GM18526 (cell line): ENCODE results near the gene UBXN6.
A peak's percentile ranks its signal among the peaks of the same experiment; 100 is the strongest.

Experiments used
- POLR2A ChIP-seq: IDR thresholded peaks from 3 replicates; pipeline ENCODE4 v1.6.1; 2011; ENCODE audit not compliant: insufficient read length; ENCODE audit errors: extremely low read depth

Gene UBXN6

DNA sequence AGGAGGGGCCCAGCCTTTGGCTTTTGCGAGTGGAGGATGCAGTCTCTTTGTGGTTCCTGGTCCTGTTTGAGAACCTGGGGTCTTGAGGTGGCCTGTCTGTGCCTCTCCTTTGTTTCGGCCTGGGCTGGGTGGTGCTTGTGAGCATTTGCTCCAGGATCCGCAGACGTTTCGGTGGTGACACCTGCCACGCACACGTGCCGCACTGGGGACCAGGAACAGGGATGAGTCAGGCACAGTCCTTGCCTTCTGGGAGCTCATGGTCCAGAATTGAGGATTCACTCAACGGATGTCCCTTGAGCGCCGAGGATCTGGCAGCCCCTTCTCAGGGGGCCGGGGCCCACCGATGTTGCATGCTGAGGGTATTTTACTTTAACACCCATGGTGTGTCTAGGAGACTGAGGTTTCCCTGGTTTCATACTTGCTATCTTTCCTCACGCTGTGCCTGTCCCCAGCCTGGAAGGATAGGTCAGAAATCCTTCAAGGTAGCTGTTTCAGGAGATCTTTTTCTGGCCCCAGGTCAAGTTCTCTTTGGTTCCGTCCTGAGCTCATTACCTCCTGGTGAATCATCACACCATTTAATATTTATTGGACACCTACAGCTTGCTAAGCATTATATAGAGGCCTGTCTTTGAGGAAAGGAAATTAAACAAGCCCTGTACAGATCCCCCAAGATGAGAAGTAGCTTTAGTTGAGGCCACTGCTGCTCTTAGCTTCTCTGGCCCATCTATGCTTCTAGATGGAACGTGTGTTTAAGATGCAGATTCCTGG lies 19.6 kb upstream of the UBXN6 start:
- TF ChIP-seq POLR2A: no peak

GRCh38 chr19:4474514-4475022 lies 17.0 kb upstream of the UBXN6 start:
- no peak for TF ChIP-seq POLR2A

GRCh38 chr19:4473763-4474513 lies 16.3 kb upstream of the UBXN6 start:
- TF ChIP-seq POLR2A: no peak

- no peak for TF ChIP-seq POLR2A
These were observed 15.6 kb upstream of the UBXN6 start for GRCh38 chr19:4473011-4473762.

- peak; percentile 29 for TF ChIP-seq POLR2A
These were observed 14.8 kb upstream of the UBXN6 start, which contains the start of gene HDGFL2 for GRCh38 chr19:4472174-4472974. Gene HDGFL2 (plus strand): TSS chr19:4472297. CDS start chr19:4472351, 54 bp downstream.

DNA sequence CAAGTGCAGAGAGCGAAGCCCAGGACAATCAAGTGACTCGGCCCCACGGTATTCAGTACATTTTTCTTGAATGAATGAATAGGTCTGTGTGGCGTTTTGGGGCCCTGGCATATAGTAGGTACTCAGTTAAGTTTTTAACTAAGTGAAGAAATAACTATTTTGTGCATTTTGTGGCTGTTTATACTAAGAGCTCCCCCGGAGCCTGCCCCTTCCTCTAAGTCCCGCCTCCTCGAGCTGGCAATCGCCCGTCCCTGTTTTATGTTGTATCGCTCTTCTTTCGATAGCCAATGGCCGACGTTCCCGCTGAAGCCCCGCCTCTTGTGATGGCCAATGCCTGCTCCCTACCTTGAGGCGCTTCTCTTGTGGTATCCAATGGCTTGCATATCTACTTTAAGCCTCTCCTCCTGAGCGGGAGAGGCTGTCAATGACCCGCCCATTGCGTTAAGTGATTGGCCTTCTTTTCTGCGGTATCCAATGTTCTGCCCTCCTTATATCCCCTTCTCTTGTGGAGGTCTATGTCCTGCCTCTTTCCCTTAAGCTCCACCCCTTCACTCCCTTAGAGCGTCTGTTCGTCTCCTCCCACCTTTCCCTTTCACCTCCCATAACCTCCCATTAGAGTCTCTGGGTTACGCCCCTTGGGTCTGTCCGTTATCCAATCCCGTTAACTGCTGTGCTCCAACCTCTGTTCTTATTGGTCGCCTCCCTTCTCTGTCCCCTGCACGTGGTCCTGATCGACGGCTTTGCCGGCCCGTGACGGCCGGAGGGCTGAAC lies 14.0 kb upstream of the UBXN6 start:
- TF ChIP-seq POLR2A: peak; percentile 43

DNA sequence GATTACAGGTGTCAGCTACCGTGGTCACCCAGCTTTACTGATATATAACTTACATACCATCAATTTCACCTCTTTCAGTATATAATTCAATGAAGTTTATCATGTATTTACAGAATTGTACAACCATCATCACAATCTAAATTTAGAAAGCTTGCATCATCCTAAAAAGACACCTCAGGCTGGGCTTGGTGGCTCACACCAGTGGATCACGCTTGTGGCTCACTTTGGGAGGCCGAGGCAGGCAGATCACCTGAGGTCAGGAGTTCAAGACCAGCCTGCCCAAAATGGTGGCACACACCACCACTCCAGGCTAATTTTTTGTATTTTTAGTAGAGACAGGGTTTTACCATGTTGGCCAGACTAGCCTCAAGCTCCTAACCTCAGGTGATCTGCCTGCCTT lies 10.2 kb upstream of the UBXN6 start:
- TF ChIP-seq POLR2A: no peak

DNA sequence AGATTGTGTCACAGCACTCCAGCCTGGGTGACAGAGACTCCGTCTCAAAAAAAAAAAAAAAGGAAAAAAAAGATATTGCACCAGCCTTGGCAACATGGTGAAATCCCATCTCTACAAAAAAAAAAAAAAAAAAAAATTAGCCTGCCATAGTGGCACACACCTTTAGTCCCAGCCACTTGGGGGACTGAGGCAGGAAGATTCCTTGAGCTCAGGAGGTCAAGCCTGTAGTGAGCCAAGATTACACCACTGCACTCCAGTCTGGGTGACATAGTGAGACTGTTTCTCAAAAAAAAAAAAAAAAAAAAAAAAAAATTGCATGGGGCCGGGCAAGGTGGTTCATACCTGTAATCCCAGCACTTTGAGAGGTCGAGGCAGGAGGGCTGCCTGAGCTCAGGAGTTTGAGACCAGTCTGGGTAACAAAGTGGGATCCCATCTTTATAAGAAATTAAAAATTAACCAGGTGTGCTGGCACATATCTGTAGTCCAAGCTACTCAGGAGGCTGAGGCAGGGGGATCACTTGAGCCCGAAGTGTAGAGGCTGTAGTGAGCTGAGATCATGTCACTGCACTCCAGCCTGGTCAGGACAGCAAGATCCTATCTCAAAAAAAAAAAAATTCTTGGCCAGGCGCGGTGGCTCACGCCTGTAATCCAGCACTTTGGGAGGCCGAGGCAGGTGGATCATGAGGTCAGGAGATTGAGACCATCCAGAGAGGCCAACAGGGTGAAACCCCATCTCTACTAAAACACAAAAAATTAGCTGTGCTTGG lies 7.4 kb upstream of the UBXN6 start:
- no peak for TF ChIP-seq POLR2A

DNA sequence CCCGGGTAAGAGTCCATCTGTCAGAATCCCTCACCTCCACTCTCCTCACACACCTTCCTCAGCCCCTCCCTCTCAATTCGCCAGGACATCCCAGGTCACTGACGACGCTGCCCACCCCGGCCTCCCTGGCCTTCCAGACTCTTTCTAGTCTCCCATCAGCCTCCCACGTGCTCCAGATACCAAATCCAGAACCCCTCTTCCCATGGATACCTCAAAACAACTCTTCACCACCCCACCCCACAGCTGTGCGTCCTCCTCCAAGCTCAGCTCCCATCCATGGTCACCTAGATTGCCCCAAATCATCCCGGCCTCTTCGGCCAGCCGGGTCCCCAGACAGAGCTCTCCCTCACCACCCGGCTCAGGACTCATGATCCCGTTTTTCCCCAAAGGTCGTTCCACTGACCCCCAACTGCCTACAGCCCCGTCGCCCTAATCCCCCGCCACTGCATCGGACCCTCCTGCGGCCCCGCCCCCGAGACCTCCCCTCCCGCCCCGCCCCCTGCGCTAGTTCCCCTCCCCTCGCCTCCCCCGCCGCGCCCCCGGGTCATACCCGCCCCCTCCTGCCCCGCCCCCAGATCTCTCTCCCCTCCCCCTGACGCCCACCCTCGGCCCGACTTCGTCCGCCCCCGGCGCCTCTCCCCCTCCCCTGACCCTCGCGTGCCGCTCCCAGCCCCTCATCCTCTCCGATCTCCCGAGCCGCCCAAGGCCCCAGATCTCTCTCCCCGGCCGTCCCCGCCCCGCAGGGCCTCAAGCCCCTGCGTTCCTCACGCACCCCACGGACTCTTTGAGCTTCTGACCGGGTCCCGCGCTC lies 546 bp downstream of the UBXN6 start:
- no peak for TF ChIP-seq POLR2A

GRCh38 chr19:4456476-4456842 lies 1.1 kb downstream of the UBXN6 start:
- no peak for TF ChIP-seq POLR2A

DNA sequence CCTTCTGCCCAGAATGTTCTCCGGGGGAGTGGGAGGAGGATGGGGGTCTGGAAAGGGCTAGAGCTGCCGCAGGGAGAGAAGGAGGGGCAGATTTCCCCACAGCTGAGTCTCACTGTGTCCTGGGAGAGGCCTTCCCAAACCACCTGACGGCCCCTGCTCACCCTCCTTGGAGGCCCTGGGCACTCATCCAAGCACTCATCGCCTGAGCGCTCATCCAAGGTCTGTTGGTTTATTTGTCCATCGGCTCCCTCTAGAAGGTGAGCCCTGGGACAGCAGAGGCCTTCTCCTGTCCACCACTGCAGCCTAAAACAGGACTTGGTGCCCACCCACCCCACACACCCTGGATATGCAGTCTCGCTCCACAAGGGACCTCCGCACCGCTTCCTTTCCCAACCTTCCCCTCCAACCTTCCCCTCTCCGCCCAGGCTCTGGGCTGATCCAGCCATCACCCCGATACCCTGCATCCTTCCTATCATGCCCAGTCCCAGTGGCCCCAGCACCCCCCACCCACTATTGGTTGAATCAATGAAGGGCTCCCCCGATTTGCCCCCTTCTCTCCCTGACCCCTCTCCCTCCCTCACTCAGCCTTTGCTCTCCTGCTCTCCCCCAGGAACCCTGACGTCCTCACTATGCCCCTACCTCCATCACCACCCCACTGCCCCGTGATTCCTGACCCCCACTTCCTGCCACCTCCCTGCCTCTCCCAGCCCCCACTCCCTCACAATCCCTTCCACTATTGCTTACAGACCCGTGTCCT lies 1.7 kb downstream of the UBXN6 start:
- TF ChIP-seq POLR2A: no peak
